GM03348 (cell line): ENCODE data around the gene PRELID1.

Experiments
- DNase-seq: peaks from one replicate; pipeline ENCODE4 v3.0.0; 2012; ENCODE audit warnings: low spot score

PRELID1 gene

GRCh38 chr5:177314376-177315342, 11.1 kb downstream of the PRELID1 start:
- no peak for DNase-seq

GRCh38 chr5:177315411-177315810, 11.8 kb downstream of the PRELID1 start:
- DNase-seq = no peak

GRCh38 chr5:177316005-177316404, 12.4 kb downstream of the PRELID1 start:
- no peak for DNase-seq

- DNase-seq = peak; percentile 82
These were observed 14.4 kb downstream of the PRELID1 start for GRCh38 chr5:177317959-177318377.

GRCh38 chr5:177319913-177320588, 16.5 kb downstream of the PRELID1 start:
- DNase-seq = no peak

- no peak for DNase-seq
These were observed 17.3 kb downstream of the PRELID1 start for GRCh38 chr5:177320879-177321278.

GRCh38 chr5:177325868-177326381, 22.3 kb downstream of the PRELID1 start:
- no peak for DNase-seq

GRCh38 chr5:177327539-177328522, 24.2 kb downstream of the PRELID1 start:
- no peak for DNase-seq

- DNase-seq = no peak
These were observed 25.1 kb downstream of the PRELID1 start for GRCh38 chr5:177328545-177329231.

- DNase-seq = no peak
These were observed 26.3 kb downstream of the PRELID1 start for GRCh38 chr5:177329883-177330282.

- no peak for DNase-seq
These were observed 27.6 kb downstream of the PRELID1 start for GRCh38 chr5:177330991-177331842.

- DNase-seq = no peak
These were observed 28.7 kb downstream of the PRELID1 start for GRCh38 chr5:177332031-177332895.

GRCh38 chr5:177332896-177333260, 29.3 kb downstream of the PRELID1 start:
- DNase-seq = no peak

GRCh38 chr5:177333420-177334154, 30.0 kb downstream of the PRELID1 start:
- no peak for DNase-seq

GRCh38 chr5:177334155-177334551, 30.6 kb downstream of the PRELID1 start:
- no peak for DNase-seq

- no peak for DNase-seq
These were observed 31.4 kb downstream of the PRELID1 start for GRCh38 chr5:177334781-177335700.

- no peak for DNase-seq
These were observed 32.1 kb downstream of the PRELID1 start for GRCh38 chr5:177335701-177336065.
